ENCODE results near the gene ENPP1. TPM values are rescaled to one million over a fixed set of nuclear protein-coding genes. Genes with fewer than 3 reads are reported as not detected.

ENPP1 gene
- total RNA-seq, 1 experiment from 2014 or later: 29.7 TPM

GRCh38 chr6:131791476-131791875, 16.3 kb upstream of the ENPP1 start:
- no peaks in the 10 kb centered on the region for H3K9me3 Mint-ChIP-seq
- H3K36me3 Mint-ChIP-seq: no peaks in the 10 kb centered on the region
- no peak overlapping the region for H3K27ac Mint-ChIP-seq
- ChIA-PET POLR2A (no interaction called here), CTCF (interaction anchor here (0.7 to 1.4 kb wide), 5 partner anchors 9 to 119 kb away, joined by 3 to 4 read pairs (median 4); no protein-coding TSS in a partner anchor)
- DNase-seq (ENCODE audit: low spot score) (no peak), ATAC-seq (no peak)
- H3K4me1 Mint-ChIP-seq: peaks cover 16% of the 10 kb centered on the region
- H3K4me3 Mint-ChIP-seq: no peak overlapping the region
- no peaks in the 10 kb centered on the region; the same call in 1 of the 2 replicates for H3K27me3 Mint-ChIP-seq (ENCODE audit: low read depth)
- TF ChIP-seq ZNF281 (CRISPR knock-in tag; IDR thresholded peaks at IDR 0.05) (no peak), PRDM15 (CRISPR knock-in tag; IDR thresholded peaks at IDR 0.05) (no peak), EMX1 (CRISPR knock-in tag; IDR thresholded peaks at IDR 0.05) (no peak), ZNF532 (CRISPR knock-in tag; IDR thresholded peaks at IDR 0.05; ENCODE audit: borderline replicate concordance) (no peak), NFATC4 (CRISPR knock-in tag; IDR thresholded peaks at IDR 0.05) (no peak), ZMAT4 (CRISPR knock-in tag; IDR thresholded peaks at IDR 0.05) (no peak), NR2C2 (CRISPR knock-in tag; IDR thresholded peaks at IDR 0.05) (no peak), RORB (CRISPR knock-in tag; IDR thresholded peaks at IDR 0.05) (no peak), ZNF671 (CRISPR knock-in tag; IDR thresholded peaks at IDR 0.05) (no peak), HMGXB4 (CRISPR knock-in tag; IDR thresholded peaks at IDR 0.05) (no peak), ATF3 (CRISPR knock-in tag; conservative IDR thresholded peaks at IDR 0.05) (no peak), ATF6 (CRISPR knock-in tag; IDR thresholded peaks at IDR 0.05) (no peak), MXD4 (CRISPR knock-in tag; IDR thresholded peaks at IDR 0.05; ENCODE audit: borderline replicate concordance) (no peak), ZNF396 (CRISPR knock-in tag; IDR thresholded peaks at IDR 0.05; ENCODE audit: borderline replicate concordance) (no peak), CDX4 (CRISPR knock-in tag; IDR thresholded peaks at IDR 0.05; ENCODE audit: borderline replicate concordance) (no peak), ARID4B (CRISPR knock-in tag; IDR thresholded peaks at IDR 0.05; ENCODE audit: borderline replicate concordance) (no peak)

All from WTC11 (cell line).